Stimulated activated naive CD8-positive, alpha-beta T cell treated with anti-CD3 and anti-CD28 coated beads, Interleukin-15, Interleukin-2, amounts not matched to agents 100 ng/mL and 50 ng/mL, for 24 hours (primary cell): Measurements from ENCODE around the gene TMEM132D.
"Not testable (repeated sequence)": the region's sequence is repeated elsewhere in the genome, so short reads cannot be mapped to it uniquely, and the experiment has no call there.

Experiments used
- H3K27ac Mint-ChIP-seq: one replicate; pipeline ENCODE4 v1.8.0; 2021; ENCODE audit warnings: mild to moderate bottlenecking, mixed read lengths
- H3K27me3 Mint-ChIP-seq: one replicate; pipeline ENCODE4 v1.8.0; 2021; ENCODE audit warnings: mixed read lengths
- H3K36me3 Mint-ChIP-seq: one replicate; pipeline ENCODE4 v1.8.0; 2021; ENCODE audit warnings: low read depth, mixed read lengths
- H3K4me1 Mint-ChIP-seq: one replicate; pipeline ENCODE4 v1.8.0; 2021; ENCODE audit warnings: low read depth, mixed read lengths
- H3K4me3 Mint-ChIP-seq: one replicate; pipeline ENCODE4 v1.8.0; 2021; ENCODE audit warnings: mild to moderate bottlenecking, mixed read lengths
- H3K9me3 Mint-ChIP-seq: one replicate; pipeline ENCODE4 v1.8.0; 2021; ENCODE audit warnings: mixed read lengths

Gene TMEM132D

DNA sequence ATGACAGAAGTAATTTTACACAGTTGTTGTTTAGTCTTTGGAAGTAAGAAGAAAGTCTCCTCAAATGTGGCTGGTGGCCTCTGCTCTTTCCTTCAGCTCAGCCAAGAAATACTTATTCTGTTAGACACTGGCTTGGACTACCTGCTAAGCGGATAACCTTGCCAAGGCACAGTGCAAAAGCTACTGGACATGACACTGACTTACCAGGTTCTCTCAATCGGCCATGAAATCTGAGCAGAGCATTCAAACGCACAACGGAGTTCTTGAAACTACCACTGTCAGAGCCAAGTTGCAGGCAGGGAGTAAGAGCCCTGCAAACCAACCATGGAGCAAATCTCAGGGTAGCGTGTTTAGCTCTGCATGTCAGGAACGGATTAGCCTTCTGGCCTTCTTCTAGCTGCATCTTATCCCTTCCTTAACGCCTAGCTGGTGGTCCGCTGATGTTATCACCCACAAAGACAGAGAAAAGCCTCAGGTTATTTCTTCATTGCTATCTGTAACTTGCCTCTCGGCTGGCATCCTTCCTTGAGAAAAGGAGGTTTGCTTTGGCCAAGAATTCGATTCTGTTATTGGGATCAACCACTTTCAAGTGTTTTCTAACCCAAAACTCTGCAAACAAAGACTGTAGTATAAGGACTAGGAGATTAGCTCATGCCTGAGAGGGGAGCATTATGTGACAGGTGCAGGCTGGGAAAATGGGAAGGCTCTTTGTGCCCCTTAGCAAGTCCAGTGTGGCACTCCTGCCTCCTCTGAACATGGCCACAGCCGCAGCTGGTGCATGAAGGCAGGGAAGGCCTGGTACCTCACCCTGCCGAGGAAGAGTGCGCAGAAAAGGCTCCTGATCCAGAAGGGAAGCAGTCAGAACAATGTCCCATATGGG, 827.1 kb downstream of the TMEM132D start:
- no peaks in the 10 kb centered on the region for H3K4me1 Mint-ChIP-seq
- H3K27ac Mint-ChIP-seq = no peak overlapping the region
- H3K9me3 Mint-ChIP-seq = peaks cover 10% of the 10 kb centered on the region
- no peaks in the 10 kb centered on the region for H3K36me3 Mint-ChIP-seq
- no peaks in the 10 kb centered on the region for H3K27me3 Mint-ChIP-seq
- no peak overlapping the region for H3K4me3 Mint-ChIP-seq

DNA sequence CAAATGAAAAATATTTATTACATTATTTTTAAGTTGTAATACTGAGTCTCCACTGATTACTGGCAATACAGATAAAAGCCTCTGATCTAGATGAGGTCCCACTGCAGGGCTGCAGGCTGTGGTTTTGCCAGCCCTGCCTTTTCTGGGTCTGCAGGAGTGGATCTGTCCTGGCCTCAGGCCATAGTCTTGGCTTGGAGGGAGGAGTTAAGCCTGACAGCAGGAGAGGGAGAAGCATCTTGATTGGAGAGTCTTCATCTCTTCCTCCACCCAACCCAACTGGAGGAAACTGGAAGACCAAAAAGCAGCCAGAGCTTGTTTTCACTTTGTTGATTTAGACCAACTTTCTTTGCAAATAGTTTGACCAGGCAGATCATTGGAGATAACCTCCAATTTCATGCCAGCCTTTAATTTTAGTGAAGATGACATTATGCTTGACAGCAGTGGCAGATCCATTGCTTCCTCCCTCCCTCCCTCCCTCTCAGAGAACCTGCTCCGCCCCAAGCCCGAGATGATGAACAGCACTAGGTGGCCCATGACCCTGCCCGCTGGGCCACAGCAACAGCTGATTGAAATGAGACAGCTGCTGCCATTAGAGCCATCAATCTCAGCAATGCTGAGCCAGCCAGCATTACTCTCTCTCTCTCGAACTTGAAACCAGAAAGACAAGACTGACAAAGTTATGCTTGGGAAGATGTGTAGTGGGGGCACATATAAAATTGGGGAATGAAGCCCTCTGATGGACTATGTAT, 828.2 kb downstream of the TMEM132D start:
- H3K27ac Mint-ChIP-seq = no peak overlapping the region
- H3K27me3 Mint-ChIP-seq = no peaks in the 10 kb centered on the region
- no peak overlapping the region for H3K4me3 Mint-ChIP-seq
- no peaks in the 10 kb centered on the region for H3K36me3 Mint-ChIP-seq
- H3K4me1 Mint-ChIP-seq = no peaks in the 10 kb centered on the region
- H3K9me3 Mint-ChIP-seq = peaks cover 10% of the 10 kb centered on the region

DNA sequence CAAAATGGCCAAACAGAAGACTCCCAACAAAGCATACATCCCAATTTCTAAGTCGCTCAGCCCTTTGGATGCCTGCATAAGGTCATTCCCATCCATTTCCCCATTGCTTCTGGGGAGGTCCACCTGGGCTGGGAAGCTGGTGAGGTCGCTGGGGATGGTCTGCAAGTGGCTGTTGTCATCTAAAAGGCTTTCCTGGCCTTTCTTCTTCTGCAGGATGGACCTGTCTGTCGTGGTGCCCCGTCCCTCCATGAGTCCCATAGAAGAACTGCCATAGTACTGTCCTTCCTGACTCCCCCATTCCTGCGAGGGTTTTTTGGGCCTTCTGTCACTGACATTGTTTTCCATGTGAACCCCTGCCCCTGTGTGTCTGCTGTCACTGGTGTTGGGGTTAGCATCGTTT, 829.4 kb downstream of the TMEM132D start:
- Mint-ChIP-seq H3K9me3 (peaks cover 10% of the 10 kb centered on the region), H3K27ac (no peak overlapping the region), H3K4me1 (no peaks in the 10 kb centered on the region), H3K36me3 (no peaks in the 10 kb centered on the region), H3K4me3 (no peak overlapping the region), H3K27me3 (no peaks in the 10 kb centered on the region)

DNA sequence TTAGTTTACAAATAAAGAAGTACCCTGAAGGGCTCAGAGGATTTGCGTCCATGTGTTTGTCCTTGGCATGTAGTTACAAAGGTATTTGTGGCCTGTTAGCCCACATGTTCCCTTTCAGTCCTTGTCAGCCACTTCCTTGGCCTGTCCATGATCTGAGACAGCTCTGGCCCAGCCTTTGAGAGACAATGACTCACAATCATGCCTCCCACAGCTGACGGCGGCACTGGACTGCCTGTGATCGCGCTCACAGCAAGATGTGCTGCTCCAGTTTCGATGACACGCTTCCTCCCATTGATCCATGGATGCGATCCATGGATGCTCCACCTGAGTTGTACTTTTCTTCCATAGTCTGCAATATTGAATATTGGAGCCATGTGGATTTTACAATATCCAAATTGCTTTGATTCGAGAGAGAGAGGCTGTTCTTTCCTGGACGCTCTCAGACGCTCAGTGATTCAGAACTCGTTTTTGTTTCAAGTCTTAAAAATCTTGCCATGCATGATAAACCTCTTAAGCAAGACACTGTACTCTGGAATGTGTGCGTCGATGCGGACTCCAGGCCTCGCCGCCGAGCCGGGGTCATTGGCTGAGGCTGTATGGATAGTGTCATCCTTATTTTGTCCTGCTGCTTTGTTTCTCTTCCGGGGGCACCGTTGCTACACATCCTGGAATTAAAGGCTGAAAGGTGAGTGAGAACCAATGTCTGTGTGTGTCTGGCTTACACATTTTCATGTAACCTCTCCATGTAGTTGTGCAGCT, 830.5 kb downstream of the TMEM132D start:
- no peaks in the 10 kb centered on the region for H3K4me1 Mint-ChIP-seq
- no peak overlapping the region for H3K4me3 Mint-ChIP-seq
- no peaks in the 10 kb centered on the region for H3K27me3 Mint-ChIP-seq
- no peak overlapping the region for H3K27ac Mint-ChIP-seq
- no peaks in the 10 kb centered on the region for H3K36me3 Mint-ChIP-seq
- H3K9me3 Mint-ChIP-seq = peaks cover 10% of the 10 kb centered on the region

DNA sequence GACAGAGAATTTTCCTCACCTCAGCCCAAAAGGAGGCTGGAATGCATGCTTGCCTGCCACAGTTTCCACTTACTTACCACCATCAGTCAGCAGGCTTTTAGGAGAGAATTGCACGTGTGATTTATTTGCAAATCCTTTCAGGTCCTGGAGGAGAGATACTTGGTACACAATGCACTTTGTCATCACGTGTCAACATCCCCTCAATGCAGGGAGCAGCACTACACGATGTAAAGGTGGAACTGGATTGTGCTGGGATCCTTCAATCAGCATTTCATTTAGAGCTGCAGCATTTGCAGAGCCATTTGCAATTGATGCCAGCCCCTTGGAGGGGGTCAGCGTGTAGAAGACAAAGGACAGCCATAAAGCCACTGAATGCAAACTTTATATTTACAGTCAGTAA, 832.5 kb downstream of the TMEM132D start:
- Mint-ChIP-seq H3K27ac (no peak overlapping the region), H3K4me3 (no peak overlapping the region), H3K36me3 (no peaks in the 10 kb centered on the region), H3K9me3 (peaks cover 6% of the 10 kb centered on the region), H3K27me3 (no peaks in the 10 kb centered on the region), H3K4me1 (no peaks in the 10 kb centered on the region)

DNA sequence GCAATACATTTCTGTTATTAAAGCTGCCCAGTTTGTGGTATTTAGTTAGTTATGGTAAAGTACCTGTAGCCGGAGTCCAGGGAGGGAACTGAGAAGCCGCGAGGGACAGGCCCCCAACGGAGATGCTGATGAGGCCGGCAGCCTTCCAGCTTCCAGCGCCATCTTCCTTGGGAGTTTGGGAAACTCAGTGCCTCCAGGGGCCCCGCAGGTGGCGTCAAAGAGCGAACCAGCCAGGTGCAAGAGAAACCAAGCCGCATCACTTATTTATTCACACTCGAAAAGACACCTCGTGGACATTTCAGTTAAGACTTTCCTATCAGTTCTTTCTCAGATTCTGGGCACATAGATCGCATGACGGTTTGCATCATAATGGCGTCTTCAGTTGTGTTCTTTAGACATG, 833.9 kb downstream of the TMEM132D start:
- Mint-ChIP-seq H3K9me3 (peaks cover 11% of the 10 kb centered on the region), H3K36me3 (no peaks in the 10 kb centered on the region), H3K4me3 (no peak overlapping the region), H3K4me1 (no peaks in the 10 kb centered on the region), H3K27me3 (no peaks in the 10 kb centered on the region), H3K27ac (no peak overlapping the region)

DNA sequence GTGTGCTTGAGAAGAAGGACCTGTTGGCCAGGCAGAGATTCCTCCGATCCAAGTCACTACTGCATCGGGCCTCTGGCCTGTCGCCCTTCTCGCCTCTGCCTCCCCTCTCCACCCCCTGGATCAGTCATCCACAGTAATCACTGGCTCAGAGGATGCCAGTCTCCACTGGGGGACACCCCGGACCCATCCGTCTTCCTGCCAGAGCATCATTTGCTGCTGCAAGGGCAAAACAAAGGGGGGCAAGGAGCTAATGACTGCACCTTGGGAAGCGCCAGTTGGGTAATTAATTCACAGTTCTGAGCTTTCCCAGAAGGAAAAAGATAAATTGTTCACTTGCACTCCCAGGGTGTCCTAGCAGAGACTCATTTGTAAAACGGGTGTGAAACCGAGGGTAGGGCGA, 835.1 kb downstream of the TMEM132D start:
- Mint-ChIP-seq H3K4me3 (no peak overlapping the region), H3K27me3 (no peaks in the 10 kb centered on the region), H3K9me3 (peaks cover 11% of the 10 kb centered on the region), H3K36me3 (no peaks in the 10 kb centered on the region), H3K27ac (no peak overlapping the region), H3K4me1 (no peaks in the 10 kb centered on the region)

DNA sequence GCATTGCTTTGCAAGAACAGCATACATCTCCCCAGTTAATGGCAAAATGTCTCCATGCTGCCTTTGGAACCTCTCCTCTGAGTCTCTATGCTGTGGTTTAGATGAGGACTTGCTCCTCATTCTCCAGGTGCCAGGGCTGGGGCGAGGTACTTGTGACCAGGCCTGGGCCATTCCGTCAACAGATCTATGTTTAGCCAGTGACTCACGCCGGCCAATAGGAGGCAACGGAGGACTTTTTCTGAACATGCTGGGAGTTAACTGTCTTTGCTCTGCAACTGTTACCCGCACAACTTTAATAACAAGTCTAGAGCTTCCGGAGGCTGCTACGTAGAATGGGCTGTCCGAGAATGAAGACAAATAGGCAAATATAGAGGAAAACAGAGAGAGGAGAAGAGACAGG, 836.3 kb downstream of the TMEM132D start:
- Mint-ChIP-seq H3K27me3 (peaks cover 3% of the 10 kb centered on the region), H3K4me1 (no peaks in the 10 kb centered on the region), H3K27ac (no peak overlapping the region), H3K4me3 (no peak overlapping the region), H3K36me3 (no peaks in the 10 kb centered on the region), H3K9me3 (peaks cover 5% of the 10 kb centered on the region)

DNA sequence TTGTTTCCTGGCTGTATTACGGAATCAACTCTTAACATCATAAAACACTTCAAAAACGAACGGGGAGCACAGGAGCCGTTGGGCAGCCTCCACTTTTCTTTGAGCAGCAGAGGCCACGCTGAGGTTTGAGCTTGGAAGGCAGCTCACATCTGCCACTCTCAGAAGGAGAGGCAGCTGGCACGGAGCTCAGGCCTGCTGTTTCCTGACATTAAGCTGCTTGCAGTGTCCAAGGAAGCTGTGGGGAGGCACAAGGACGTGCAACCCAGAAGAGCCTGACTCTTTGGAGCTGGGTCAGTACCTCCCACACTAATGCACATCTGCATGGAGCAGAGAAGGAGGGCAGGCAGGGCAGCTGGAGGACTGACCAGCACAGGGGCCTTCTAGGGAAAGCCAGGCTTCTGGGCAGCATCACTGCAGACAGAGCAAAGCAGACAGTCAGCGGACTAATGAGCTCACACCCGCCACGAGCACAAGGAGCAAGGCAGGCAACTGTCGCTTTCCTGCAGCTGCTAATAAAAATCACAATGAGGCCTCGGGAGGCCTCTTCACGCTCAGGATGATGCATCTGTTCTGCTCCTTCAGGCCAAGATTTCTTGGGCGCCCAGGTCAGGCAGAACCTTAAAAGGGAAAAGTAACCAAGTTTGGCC, 839.5 kb downstream of the TMEM132D start:
- peaks cover 3% of the 10 kb centered on the region for H3K27me3 Mint-ChIP-seq
- H3K9me3 Mint-ChIP-seq = peaks cover 5% of the 10 kb centered on the region
- H3K36me3 Mint-ChIP-seq = no peaks in the 10 kb centered on the region
- H3K4me3 Mint-ChIP-seq = no peak overlapping the region
- no peaks in the 10 kb centered on the region for H3K4me1 Mint-ChIP-seq
- H3K27ac Mint-ChIP-seq = no peak overlapping the region

DNA sequence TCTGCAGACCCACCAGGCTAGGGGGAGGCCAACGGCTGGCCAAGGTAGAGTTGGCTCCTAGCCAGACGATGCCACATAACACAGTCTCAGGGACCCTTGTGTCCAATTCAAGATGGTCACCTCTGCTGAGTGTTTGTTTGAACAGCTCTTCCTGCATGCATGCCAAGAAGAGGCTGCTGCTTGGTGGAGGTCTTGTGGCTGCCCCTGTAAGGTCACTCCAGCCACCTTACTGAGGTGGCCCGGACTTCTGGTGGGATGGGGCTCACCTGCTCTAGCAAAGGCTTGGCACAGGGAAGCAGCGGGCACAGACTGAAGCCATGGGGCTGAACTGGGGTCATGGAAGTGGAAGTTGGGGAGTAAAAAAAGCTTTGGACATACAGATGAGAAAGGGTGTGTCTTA, 840.2 kb downstream of the TMEM132D start:
- H3K4me3 Mint-ChIP-seq = no peak overlapping the region

DNA sequence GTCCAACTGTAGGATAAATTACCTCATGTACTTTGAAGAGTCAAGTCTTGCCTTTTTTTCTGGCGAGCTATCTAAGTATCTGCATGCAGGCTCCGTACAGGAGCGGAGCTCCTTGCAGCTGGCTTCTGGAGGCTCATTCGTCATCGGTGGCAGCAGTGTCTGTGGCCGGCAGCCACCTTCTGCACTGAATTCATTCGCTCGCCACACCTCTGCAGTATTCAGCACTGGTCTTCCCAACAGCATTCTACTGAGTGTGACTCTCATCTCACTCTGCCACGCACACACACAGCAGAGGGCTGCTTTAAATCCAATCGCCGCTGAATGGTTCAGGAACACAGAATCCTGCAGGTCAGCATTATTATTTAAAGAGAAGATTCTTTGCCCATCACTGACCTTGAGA, 850.6 kb downstream of the TMEM132D start:
- no peaks in the 10 kb centered on the region for H3K36me3 Mint-ChIP-seq
- H3K27me3 Mint-ChIP-seq = no peaks in the 10 kb centered on the region
- no peak overlapping the region for H3K27ac Mint-ChIP-seq
- H3K9me3 Mint-ChIP-seq = no peaks in the 10 kb centered on the region
- H3K4me3 Mint-ChIP-seq = no peak overlapping the region
- no peaks in the 10 kb centered on the region for H3K4me1 Mint-ChIP-seq

More for the DNA sequence above, 840.2 kb downstream of the TMEM132D start:
- Mint-ChIP-seq H3K4me1 (no peaks in the 10 kb centered on the region), H3K9me3 (peaks cover 5% of the 10 kb centered on the region), H3K27me3 (peaks cover 3% of the 10 kb centered on the region), H3K27ac (no peak overlapping the region), H3K36me3 (no peaks in the 10 kb centered on the region)

DNA sequence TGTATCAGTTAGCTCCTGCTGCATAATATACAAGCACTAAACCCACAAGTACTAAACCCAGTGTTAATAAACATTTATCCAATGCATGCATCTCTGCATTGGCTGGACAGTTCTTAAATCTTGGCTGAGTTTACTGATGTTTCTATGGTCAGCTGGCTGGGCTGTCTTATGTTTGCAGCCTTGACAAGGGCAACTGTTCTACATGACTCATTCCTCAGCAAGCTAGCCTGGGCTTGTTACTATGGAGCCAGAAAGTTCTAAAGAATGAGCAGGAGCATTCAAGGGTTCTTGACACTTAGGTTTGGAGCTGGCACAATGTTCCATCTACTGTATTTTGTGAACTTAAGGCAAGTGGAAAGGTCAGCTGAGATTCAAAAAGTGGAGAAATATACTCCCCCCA, 851.5 kb downstream of the TMEM132D start:
- no peaks in the 10 kb centered on the region for H3K36me3 Mint-ChIP-seq
- no peak overlapping the region for H3K4me3 Mint-ChIP-seq
- H3K9me3 Mint-ChIP-seq = no peaks in the 10 kb centered on the region
- no peaks in the 10 kb centered on the region for H3K4me1 Mint-ChIP-seq
- no peaks in the 10 kb centered on the region for H3K27me3 Mint-ChIP-seq
- no peak overlapping the region for H3K27ac Mint-ChIP-seq

DNA sequence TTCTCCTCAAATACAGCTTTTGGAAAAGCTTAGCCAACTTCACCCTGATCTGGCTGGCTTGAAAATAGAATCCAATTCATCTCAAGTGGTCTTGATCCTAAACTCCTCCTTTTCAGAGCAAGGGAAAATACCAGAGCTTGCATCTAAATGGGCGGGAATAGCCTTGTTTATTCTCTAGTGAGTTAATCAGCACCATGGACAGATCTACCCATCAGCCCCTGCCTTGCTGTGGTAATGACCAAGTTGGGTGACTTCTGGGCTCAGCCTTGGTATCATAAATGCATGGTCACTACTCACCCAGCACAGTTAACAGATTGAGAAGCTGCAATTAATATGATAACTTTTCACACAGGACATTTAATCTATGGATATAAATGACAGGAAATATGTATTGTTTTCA, 853.9 kb downstream of the TMEM132D start:
- H3K4me3 Mint-ChIP-seq = no peak overlapping the region
- H3K9me3 Mint-ChIP-seq = no peaks in the 10 kb centered on the region
- H3K27me3 Mint-ChIP-seq = no peaks in the 10 kb centered on the region
- no peaks in the 10 kb centered on the region for H3K36me3 Mint-ChIP-seq
- no peak overlapping the region for H3K27ac Mint-ChIP-seq
- no peaks in the 10 kb centered on the region for H3K4me1 Mint-ChIP-seq

DNA sequence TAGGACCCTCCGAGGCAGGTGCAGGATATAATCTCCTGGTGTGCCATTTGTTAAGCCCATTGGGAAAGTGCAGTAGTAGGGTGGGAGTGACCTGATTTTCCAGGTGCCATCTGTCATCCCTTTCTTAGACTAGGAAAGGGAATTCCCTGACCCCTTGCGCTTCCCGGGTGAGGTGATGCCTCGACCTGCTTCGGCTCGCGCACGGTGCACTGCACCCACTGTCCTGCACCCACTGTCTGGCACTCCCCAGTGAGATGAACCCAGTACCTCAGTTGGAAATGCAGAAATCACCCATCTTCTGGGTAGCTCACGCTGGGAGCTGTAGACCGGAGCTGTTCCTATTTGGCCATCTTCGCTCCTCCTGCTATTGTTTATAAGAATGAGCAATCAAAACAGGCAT, 860.5 kb downstream of the TMEM132D start:
- H3K27me3 Mint-ChIP-seq, H3K4me3 Mint-ChIP-seq, H3K4me1 Mint-ChIP-seq, H3K27ac Mint-ChIP-seq, H3K36me3 Mint-ChIP-seq, H3K9me3 Mint-ChIP-seq: not testable (repeated sequence)

DNA sequence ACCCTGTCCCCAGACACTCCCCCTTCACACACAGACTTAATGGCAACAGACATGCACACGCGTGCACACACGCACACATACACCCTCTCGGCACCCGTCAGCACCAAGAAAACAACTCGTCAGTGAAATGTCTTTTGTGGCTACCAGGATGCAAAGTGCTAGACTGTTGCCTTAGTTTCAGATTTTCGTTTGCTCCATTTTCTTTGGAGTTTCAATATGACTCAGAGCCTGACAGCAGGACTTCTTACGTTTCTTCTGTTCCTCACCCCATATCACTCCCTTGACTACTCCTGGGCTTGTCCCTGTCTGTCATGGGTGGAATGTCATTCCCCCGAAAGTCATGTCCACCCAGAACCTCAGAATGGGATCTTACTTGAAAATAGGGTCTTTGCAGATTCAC, 867.7 kb downstream of the TMEM132D start:
- Mint-ChIP-seq H3K36me3 (no peaks in the 10 kb centered on the region), H3K9me3 (peaks cover 7% of the 10 kb centered on the region), H3K4me1 (no peaks in the 10 kb centered on the region), H3K27me3 (no peaks in the 10 kb centered on the region), H3K4me3 (no peak overlapping the region), H3K27ac (no peak overlapping the region)
